GM12865 (cell line): ENCODE results near the gene RMI2.
"Not testable (repeated sequence)": the region's sequence is repeated elsewhere in the genome, so short reads cannot be mapped to it uniquely, and the experiment has no call there.

ENCODE experiments used
- DNase-seq: peaks from one replicate; pipeline ENCODE4 v3.0.0; 2010; ENCODE audit warnings: low read depth
- H3K4me3 ChIP-seq: 2 replicates; pipeline ENCODE4 v1.5.1; 2011; ENCODE audit warnings: mild to moderate bottlenecking, low read depth, low read length, control low read depth
- CTCF ChIP-seq: IDR thresholded peaks from 2 replicates; pipeline ENCODE4 v1.5.1; 2011; ENCODE audit warnings: low read length, control low read depth, low read depth, inconsistent platforms; ENCODE audit not compliant: insufficient read depth; ENCODE audit errors: missing control alignments

RMI2 gene

GRCh38 chr16:11345040-11345862 is at the start of gene RMI2:
RMI2 (plus strand) TSS chr16:11345459; CDS start chr16:11345472, 13 bp downstream.
- no peak for TF ChIP-seq CTCF
- H3K4me3 ChIP-seq, result peak within 1 kb of the TSS; percentile 73
- DNase-seq, result peak; percentile 98

GRCh38 chr16:11295672-11296071 is 49.6 kb upstream of the RMI2 start:
- no peak overlapping the region for H3K4me3 ChIP-seq
- TF ChIP-seq CTCF, result no peak
- no peak for DNase-seq

GRCh38 chr16:11296351-11296705 is 48.9 kb upstream of the RMI2 start:
- no peak for DNase-seq
- no peak for TF ChIP-seq CTCF
- H3K4me3 ChIP-seq, result no peak overlapping the region

GRCh38 chr16:11296706-11297491 is 48.4 kb upstream of the RMI2 start:
- TF ChIP-seq CTCF, result no peak
- DNase-seq, result peak; percentile 42
- H3K4me3 ChIP-seq, result peak overlapping the region; percentile 37; the same call in 1 of the 2 replicates

GRCh38 chr16:11297492-11298142 is 47.6 kb upstream of the RMI2 start:
- peak overlapping the region; percentile 37 for H3K4me3 ChIP-seq
- TF ChIP-seq CTCF, result peak; percentile 3
- DNase-seq, result peak; percentile 93

GRCh38 chr16:11298143-11298900 is 46.9 kb upstream of the RMI2 start:
- peak; percentile 23 for DNase-seq
- H3K4me3 ChIP-seq, result peak overlapping the region; percentile 37
- TF ChIP-seq CTCF, result no peak

GRCh38 chr16:11298950-11299547 is 46.2 kb upstream of the RMI2 start:
- not testable (repeated sequence) for H3K4me3 ChIP-seq
- peak; percentile 77 for DNase-seq
